ENCODE measurements around the gene ABAT. TPM values are rescaled to one million over a fixed set of nuclear protein-coding genes. Genes with fewer than 3 reads are reported as not detected.

The ABAT gene
- total RNA-seq, 2 donors from 2014 or later, result 8.7 TPM

DNA sequence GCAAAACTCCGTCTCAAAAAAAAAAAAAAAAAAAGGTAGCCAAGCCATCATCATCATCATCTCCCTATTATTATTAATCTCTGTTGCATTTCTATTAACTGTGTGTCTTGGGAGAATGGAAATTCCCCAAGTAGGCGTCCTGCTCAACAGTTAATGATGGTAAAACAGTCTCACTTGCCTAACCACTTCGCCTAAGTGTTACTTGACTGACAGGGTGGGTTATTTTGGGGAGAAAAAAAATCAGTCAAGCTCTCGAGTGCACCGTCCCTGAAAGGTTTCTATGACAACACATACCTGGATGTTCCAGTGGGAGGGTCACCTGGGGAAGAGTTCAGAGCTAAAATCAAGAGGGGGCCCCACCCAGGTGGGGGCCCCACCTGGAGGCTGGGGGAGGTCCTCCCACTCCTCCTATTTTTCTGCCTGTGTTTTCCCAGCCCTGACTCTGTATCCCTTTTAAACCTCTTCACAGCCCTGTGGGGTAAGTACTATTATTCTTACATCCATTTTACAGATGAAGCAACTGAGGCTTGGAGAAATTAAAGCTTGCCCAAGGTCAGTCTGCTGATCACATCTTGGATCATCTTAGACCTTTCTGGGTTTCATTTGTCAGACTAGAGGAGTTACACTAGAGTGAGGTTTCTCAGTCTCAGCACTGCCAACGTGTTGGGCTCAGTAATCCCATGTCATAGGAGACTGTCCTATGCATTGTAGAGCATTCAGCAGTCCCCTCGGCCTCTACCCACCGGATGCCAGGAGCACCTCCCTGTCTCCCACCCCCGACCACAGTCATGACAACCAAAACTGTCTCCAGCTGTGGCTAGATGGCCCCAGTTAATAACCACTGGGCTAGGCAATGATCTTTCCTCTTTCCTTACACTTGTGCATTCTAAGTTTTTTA lies 11.0 kb upstream of the ABAT start:
- Mint-ChIP-seq H3K9me3 (no peaks in the 10 kb centered on the region), H3K27me3 (no peaks in the 10 kb centered on the region), H3K4me3 (no peak overlapping the region), H3K27ac (no peak overlapping the region), H3K36me3 (no peaks in the 10 kb centered on the region), H3K4me1 (ENCODE audit: low read depth in 2 of 2) (no peaks in the 10 kb centered on the region)
- no peak for ATAC-seq
- DNase-seq (ENCODE audit: low spot score), result no peak

DNA sequence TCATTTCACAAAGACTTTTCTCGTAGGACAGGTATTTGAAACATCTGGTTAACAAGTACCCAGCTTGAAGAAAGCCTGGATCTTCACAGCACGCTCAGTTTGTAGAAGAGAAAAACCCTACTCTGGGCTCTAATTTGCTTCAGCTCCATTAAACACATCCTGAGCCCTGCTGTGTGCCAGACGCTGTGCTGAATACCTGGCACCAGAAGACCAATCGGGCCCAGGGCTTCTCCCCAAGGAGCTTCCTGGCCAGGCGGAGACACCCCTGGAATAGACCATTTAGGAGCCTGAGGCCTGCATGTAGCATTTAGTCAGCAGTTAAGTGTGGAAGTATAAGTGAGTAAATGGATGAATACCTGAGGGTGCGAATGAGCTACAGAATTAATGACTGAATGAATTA lies 8.9 kb upstream of the ABAT start:
- Mint-ChIP-seq H3K9me3 (no peaks in the 10 kb centered on the region), H3K4me3 (no peak overlapping the region), H3K36me3 (no peaks in the 10 kb centered on the region), H3K27ac (no peak overlapping the region), H3K4me1 (ENCODE audit: low read depth in 2 of 2) (no peaks in the 10 kb centered on the region), H3K27me3 (no peaks in the 10 kb centered on the region)
- ATAC-seq, result no peak
- no peak for DNase-seq (ENCODE audit: low spot score)

DNA sequence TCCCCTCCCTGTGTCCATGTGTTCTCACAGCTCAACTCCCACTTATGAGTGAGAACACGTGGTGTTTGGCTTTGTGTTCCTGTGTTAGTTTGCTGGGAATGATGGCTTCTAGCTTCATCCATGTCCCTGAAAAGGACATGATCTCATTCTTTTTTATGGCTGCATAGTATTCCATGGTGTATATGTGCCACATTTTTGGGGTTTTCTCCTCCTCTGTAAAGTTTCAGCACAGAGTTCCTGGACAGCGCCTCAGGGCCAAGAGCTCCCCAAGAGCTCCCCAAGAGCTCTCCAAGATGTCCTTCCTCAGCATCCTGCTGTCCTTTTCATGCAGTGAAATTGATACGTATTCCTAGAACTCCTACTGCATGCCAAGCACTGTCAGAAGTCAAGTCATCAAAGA lies 6.9 kb upstream of the ABAT start:
- no peak overlapping the region for H3K27ac Mint-ChIP-seq

DNA sequence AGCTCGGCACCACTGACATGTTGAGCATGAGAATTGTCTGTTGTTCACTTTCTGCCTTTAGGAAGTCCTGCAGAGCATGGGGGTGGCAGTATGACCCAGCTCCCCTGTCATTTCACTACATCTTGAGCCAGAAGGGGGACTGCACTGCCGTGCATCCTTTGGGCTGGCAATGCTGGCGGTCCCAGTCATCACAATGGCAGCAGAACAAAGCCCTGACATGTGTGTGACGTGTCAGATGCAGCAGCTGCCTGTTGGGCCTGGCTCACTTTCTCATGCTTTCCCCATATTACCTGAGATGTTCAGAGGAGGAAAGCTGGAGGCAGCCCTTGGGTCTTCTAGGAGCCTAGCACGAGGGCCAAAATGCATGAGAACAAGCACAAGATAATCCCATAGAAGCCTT lies 6.3 kb upstream of the ABAT start:
- Mint-ChIP-seq H3K36me3 (no peaks in the 10 kb centered on the region), H3K4me1 (ENCODE audit: low read depth in 2 of 2) (no peaks in the 10 kb centered on the region)
- DNase-seq (ENCODE audit: low spot score), result no peak

More for the DNA sequence above, 6.9 kb upstream of the ABAT start:
- no peaks in the 10 kb centered on the region for H3K36me3 Mint-ChIP-seq
- H3K4me1 Mint-ChIP-seq (ENCODE audit: low read depth in 2 of 2), result no peaks in the 10 kb centered on the region
- no peaks in the 10 kb centered on the region for H3K27me3 Mint-ChIP-seq
- no peaks in the 10 kb centered on the region for H3K9me3 Mint-ChIP-seq
- H3K4me3 Mint-ChIP-seq, result no peak overlapping the region
- no peak for ATAC-seq
- DNase-seq (ENCODE audit: low spot score), result no peak

DNA sequence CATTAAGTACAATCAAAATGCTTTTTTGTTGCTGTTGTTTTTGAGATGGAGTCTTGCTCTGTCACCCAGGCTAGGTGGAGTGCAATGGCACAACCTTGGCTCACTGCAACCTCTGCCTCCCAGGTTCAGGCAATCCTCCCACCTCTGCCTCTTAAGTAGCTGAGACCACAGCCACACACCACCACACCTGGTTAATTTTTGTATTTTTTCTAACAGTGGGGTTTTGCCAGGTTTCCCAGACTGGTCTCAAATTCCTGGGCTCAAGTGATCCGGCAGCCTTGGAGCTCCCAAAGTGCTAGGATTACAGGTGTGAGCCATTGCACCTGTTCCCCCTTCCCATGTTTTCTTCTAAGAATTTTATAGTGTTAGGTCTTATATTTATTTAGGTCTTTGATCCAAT lies 4.9 kb upstream of the ABAT start:
- no peak overlapping the region for H3K27ac Mint-ChIP-seq
- no peaks in the 10 kb centered on the region for H3K9me3 Mint-ChIP-seq
- no peak for ATAC-seq
- no peaks in the 10 kb centered on the region for H3K36me3 Mint-ChIP-seq
- no peaks in the 10 kb centered on the region for H3K27me3 Mint-ChIP-seq
- no peak overlapping the region for H3K4me3 Mint-ChIP-seq
- peaks cover 0 to 4% of the 10 kb centered on the region in 2 donors for H3K4me1 Mint-ChIP-seq (ENCODE audit: low read depth in 2 of 2)
- no peak for DNase-seq (ENCODE audit: low spot score)

More for the DNA sequence above, 6.3 kb upstream of the ABAT start:
- no peaks in the 10 kb centered on the region for H3K27me3 Mint-ChIP-seq
- no peak for ATAC-seq
- H3K9me3 Mint-ChIP-seq, result no peaks in the 10 kb centered on the region
- no peak overlapping the region for H3K4me3 Mint-ChIP-seq
- no peak overlapping the region for H3K27ac Mint-ChIP-seq

DNA sequence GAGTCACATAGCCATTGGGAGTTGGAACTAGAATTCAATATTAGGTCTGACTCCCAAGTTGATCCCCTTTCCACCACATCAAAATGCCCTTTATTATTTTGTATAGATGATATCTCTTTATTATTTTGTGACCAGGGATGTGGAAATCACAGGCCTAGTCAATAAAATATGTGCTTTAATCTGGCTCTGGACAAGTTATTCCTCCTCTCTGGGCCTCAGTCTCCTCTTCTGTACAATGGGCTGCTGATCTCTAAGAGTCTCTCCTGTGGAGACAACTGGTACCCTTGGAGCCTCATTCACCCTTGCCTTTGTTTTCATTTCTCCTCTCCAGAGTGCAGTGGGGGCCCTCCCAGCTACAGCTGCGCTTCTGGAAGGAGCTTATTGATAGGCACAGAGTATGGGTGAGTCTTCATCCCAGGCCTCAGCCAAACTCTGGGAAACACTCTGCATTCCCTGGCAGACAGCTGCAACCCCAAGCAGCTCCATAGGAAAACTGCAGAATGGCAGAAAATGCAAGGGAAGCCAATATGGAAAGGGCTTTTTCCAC lies 4.3 kb upstream of the ABAT start:
- Mint-ChIP-seq H3K36me3 (no peaks in the 10 kb centered on the region), H3K27me3 (no peaks in the 10 kb centered on the region), H3K9me3 (no peaks in the 10 kb centered on the region)

DNA sequence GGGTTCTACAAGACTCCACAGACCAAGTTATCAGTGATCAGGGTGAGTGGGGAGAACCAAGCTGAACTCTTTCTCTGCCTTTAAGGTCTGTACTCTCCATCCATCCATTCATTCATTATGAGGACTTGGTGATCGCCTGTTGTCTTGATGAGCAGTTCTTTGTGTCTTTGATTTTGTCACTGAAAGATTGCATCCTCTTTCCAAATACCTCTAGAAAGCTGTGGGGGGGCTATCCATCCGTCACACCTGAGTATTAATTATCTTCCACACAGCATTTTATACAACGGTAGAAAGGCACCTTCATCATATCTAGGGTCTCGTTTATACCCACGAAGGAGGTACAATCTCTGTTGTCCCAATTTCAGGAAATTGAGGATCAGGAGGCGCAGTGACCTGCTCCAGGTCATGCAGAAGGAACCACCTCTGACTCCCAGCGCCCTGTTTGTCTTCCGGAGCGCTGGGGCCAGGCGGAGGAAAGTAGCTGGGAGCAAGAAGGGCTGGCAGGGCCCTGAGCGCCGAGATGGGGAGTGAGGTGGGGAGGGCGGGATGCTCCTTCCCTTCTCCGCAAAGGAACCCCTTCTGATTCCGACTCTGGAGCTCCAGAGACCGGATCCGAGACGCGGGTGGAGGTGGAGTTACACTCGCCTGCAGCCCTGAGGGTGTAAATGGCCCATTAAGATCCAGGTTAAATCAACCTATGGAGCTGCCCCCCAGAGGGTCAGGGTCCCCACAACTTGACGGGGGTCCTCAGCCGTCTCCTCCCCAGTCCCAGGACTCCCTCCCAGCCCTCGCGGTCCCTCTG lies 605 bp upstream of the ABAT start:
- peaks cover 7 to 19% of the 10 kb centered on the region in 2 donors for H3K4me1 Mint-ChIP-seq (ENCODE audit: low read depth in 2 of 2)
- no peaks in the 10 kb centered on the region for H3K36me3 Mint-ChIP-seq
- H3K9me3 Mint-ChIP-seq, result no peaks in the 10 kb centered on the region
- peak overlapping the region in 1 of 2 donors; percentile 45 for H3K27ac Mint-ChIP-seq
- ATAC-seq (no peak), DNase-seq (ENCODE audit: low spot score) (no peak)
- no peaks in the 10 kb centered on the region for H3K27me3 Mint-ChIP-seq
- H3K4me3 Mint-ChIP-seq, result peak overlapping the region; percentile 95

More for the DNA sequence above, 4.3 kb upstream of the ABAT start:
- no peak for DNase-seq (ENCODE audit: low spot score)
- Mint-ChIP-seq H3K4me1 (ENCODE audit: low read depth in 2 of 2) (peaks cover 4 to 7% of the 10 kb centered on the region in 2 donors), H3K4me3 (no peak overlapping the region), H3K27ac (peak overlapping the region in 1 of 2 donors; percentile 65)
- no peak for ATAC-seq

DNA sequence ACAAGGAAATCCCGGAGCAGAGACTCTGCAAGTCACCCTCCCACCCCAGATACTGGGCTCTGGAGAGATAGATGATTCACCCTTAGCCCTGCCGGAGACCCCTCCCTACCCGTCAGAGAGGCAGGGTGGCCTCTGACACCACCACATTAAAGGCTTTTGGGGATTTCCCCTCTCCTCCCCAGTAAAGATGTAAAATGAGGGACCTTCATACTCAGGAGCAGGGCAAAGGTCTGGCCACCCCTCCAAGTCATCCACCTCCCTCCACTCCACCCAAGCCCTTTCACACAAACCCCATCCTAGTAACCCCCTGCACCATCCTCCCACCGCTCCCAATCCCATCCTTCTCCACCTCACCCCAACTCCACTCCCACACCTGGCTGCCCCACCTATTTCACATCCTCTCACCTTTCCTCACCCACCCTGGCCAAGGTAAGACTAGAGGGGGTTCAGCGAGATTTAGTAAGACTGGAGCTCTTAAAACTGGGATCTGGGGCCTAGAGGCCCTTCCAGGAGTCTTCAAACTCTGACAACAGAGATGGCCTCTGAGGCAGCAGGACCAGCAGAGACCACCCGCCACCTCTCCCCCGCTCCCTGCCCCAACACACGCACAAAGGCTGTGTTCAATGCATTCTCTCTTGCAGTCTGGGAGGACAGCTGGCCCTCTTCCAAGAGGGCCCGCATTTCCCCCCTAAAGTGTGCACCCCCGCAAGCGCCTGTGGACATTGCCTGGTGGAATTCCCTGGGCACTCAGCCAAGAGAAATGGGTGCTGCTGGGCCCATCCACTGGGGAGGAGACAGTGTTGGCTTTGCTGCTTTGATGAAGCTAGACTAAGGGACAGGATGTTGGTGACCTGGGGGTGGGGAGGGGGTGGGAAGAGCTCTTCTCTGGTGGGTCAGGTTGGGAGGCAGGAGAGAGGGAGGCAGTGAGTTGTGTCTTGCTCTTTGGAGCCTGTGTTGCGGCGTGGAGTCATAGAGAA lies 1.1 kb downstream of the ABAT start:
- peak overlapping the region; percentile 95 for H3K4me3 Mint-ChIP-seq
- no peaks in the 10 kb centered on the region for H3K27me3 Mint-ChIP-seq
- DNase-seq (ENCODE audit: low spot score) (peak; percentile 62), ATAC-seq (peak in 1 of 2 donors; percentile 31)
- peaks cover 7 to 24% of the 10 kb centered on the region in 2 donors for H3K4me1 Mint-ChIP-seq (ENCODE audit: low read depth in 2 of 2)
- no peaks in the 10 kb centered on the region for H3K9me3 Mint-ChIP-seq
- H3K27ac Mint-ChIP-seq, result peak overlapping the region; percentile 67 to 90
- peaks cover 8% of the 10 kb centered on the region for H3K36me3 Mint-ChIP-seq

DNA sequence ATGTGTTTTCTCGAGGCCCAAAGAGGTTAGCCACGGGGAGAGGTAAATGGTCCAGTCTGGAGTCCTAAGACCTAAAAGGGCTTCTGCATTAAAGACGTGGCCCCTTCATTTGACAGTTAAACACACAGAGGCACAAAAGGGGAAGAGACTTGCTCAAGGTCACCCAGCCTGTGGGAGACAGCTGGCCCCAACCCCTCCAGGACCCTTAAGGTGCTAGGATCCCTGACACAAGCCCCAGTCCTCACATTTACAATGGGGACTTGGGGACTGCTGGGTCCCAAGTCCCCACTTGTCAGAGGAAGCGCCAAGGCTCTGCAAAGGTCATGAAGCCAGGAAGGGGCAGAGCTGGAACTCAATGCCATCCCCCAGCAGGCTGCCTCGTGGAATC lies 1.7 kb downstream of the ABAT start:
- H3K9me3 Mint-ChIP-seq, result no peaks in the 10 kb centered on the region
- no peak for ATAC-seq

DNA sequence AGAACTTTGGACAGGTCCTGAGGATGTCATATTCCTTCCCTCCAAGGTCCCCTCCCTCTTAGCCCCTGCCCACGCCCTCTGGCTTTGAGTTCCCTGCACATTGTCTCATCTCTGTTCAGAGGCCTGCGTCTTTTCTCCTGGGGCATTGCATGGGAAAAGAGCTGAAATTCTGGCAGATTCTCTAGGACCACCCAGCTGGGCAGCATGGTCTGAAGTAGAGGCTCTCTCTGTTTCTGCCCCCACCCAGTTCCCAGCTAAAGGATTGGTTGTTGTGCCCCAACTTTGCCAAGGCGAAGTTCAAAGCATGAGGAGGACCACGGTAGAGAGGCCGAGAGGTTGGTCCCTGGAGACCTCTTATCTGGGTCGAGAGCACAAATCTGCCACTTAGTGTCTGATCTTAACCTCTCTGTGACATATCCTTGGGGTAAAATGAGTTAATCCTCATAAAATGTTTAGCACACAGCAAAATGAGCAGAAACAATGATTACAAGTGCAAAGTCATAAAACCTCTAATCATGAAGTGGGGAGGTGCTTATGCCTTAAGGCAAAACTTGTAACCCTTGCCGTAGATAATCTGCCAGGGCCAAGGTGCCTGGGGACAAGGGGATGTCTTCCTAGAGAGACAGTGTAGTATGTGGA lies 2.4 kb downstream of the ABAT start:
- H3K4me3 Mint-ChIP-seq, result no peak overlapping the region
- H3K36me3 Mint-ChIP-seq, result peaks cover 8% of the 10 kb centered on the region
- no peaks in the 10 kb centered on the region for H3K9me3 Mint-ChIP-seq
- H3K4me1 Mint-ChIP-seq (ENCODE audit: low read depth in 2 of 2), result peaks cover 7 to 26% of the 10 kb centered on the region in 2 donors
- no peaks in the 10 kb centered on the region for H3K27me3 Mint-ChIP-seq
- H3K27ac Mint-ChIP-seq, result peak overlapping the region in 1 of 2 donors; percentile 45
- ATAC-seq (no peak), DNase-seq (ENCODE audit: low spot score) (no peak)

More for the DNA sequence above, 1.7 kb downstream of the ABAT start:
- H3K36me3 Mint-ChIP-seq, result peaks cover 8% of the 10 kb centered on the region
- H3K4me3 Mint-ChIP-seq, result peak overlapping the region; percentile 63
- DNase-seq (ENCODE audit: low spot score), result no peak
- peaks cover 7 to 26% of the 10 kb centered on the region in 2 donors for H3K4me1 Mint-ChIP-seq (ENCODE audit: low read depth in 2 of 2)
- no peak overlapping the region for H3K27ac Mint-ChIP-seq
- no peaks in the 10 kb centered on the region for H3K27me3 Mint-ChIP-seq

DNA sequence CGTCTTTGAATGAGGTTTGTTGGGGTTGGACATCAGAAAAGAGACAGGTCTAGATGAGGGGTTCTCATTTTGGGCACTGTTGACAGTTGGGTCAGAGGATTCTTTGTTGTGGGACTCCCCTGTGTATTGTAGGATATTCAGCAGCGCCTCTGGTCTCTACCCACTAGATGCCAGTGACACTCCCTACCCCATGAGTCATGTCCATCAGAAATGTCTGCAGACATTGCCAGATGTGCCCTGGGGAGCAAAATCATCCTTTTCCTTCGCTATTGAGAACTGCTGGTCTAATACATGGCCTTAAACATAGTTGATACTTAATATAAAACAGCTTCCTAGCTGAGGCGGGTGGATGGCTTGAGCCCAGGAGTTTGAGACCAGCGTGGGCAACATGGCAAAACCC lies 3.1 kb downstream of the ABAT start:
- Mint-ChIP-seq H3K27me3 (no peaks in the 10 kb centered on the region), H3K4me1 (ENCODE audit: low read depth in 2 of 2) (peaks cover 7 to 26% of the 10 kb centered on the region in 2 donors), H3K9me3 (no peaks in the 10 kb centered on the region), H3K36me3 (peaks cover 8% of the 10 kb centered on the region), H3K27ac (no peak overlapping the region), H3K4me3 (no peak overlapping the region)
- no peak for ATAC-seq
- DNase-seq (ENCODE audit: low spot score), result no peak

DNA sequence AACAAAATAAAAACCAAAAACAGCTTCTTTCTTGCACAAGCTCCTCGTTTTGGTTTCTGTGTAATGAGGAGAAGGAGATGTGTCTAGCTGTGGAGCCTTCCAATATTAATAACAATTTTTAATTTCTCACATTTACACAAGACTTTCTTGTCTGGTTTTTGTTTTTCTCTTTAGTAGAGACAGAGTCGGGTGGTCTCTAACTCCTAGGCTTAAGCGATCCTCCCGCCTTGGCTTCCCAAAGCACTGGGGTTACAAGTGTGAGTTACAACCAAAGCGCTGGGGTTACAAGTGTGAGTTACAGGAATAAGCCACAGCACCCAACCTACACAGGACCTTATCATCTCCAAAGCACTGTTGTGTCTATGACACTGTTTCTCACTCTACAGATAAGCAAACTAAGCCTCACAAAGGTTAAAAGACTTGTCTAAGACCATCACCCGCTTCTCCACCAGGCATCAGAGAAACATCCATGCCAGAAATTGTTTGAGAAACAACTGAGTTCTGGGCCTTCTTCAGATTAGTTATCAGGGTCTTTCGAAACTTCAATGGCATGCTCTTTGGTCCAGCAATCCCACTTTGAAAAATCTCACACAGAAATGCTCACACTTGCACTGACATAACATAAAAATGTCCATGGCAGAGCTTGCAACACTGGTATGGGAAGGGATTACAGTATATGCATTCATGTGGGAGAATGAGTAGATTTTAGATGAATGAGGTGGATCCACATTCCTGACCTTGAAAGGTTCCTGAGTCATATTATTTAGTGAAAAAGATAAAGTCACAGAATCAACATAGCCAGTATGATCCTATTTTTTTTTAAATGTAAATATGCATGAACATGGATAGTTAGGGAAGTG lies 3.9 kb downstream of the ABAT start:
- no peak overlapping the region for H3K4me3 Mint-ChIP-seq
- peaks cover 7 to 26% of the 10 kb centered on the region in 2 donors for H3K4me1 Mint-ChIP-seq (ENCODE audit: low read depth in 2 of 2)
- no peaks in the 10 kb centered on the region for H3K27me3 Mint-ChIP-seq
- peaks cover 8% of the 10 kb centered on the region for H3K36me3 Mint-ChIP-seq
- DNase-seq (ENCODE audit: low spot score) (no peak), ATAC-seq (no peak)
- no peaks in the 10 kb centered on the region for H3K9me3 Mint-ChIP-seq
- H3K27ac Mint-ChIP-seq, result no peak overlapping the region
